Activated CD4-positive, alpha-beta T cell treated with anti-CD3 and anti-CD28 coated beads, Interleukin-2, amount 50 U/mL, for 1 hour (primary cell): ENCODE measurements around the gene PAK5.
"Not testable (repeated sequence)": the region's sequence is repeated elsewhere in the genome, so short reads cannot be mapped to it uniquely, and the experiment has no call there.

Source experiments
- DNase-seq: peaks from one replicate; pipeline ENCODE4 v3.0.0-alpha.2; 2020

Gene PAK5

GRCh38 chr20:9672981-9673380 lies 165.9 kb downstream of the PAK5 start:
- no peak for DNase-seq

GRCh38 chr20:9672027-9672426 lies 166.8 kb downstream of the PAK5 start:
- no peak for DNase-seq

DNA sequence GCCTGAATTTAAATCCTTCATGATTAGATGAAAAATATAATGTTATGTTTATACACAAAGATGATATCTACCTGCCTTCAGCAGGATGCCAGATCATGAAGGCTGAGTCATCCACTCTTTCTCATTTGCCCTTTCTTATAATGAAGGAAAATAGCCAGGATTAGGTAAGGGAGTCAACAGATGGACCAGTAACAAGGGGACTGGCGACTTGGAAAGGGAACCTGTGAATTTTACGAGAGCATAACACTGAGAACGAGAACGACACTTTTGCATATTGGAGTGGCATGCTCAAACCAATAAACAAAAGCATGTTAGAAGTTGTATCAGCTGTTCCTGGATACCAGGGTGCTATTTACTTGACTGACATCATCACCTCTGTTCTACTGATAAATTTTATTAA lies 170.5 kb downstream of the PAK5 start:
- no peak for DNase-seq

- DNase-seq = no peak
These were observed 175.5 kb downstream of the PAK5 start for GRCh38 chr20:9663423-9663822.

DNA sequence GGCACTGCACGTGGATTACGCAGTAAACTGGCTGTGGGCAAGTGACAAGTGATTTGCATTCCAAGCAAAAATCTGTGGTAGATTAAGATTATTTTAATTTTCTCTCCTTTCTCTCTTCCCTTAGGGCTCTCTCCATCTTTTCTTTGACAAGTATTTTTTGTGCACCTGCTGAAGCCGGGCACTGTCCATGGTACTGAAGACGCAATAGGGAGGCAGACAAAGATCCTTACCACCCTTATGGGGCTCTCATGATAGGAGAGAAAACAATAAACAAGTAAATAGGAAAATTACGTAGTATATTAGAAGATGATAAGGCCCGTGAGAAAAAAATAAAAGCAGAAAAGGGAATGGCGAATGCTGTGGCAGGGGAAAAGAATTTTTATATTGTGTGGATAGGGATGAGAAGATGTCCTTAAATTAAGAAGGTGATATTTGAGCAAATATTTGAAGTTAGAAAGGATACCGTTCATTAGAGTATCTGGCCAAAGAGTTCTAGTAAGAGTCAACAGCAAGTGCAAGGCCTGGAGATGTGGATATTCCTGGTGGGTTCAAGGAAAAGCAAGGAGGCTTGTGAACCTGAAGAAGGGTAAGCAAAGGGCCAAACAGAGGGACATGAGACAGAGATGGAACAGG lies 178.5 kb downstream of the PAK5 start:
- DNase-seq = no peak

DNA sequence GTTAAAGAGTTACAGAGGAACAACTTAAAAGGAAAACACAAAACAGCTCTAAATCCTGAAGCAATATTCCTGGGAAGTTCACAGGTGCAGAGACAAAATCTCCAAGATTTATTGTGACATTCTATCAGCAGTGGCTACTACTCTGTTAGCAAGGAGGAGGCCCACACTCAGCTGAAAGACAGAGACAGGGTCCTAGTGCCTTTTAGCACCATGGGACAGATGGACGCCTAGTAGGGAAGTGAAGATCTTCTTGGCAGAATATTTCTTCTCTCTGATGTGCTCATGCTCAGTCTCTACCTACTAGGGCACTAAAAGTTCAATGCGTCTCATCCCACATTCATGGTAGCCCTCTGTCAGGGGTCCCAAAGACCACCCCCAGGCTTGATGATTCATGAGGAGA lies 191.1 kb downstream of the PAK5 start:
- DNase-seq = no peak

DNA sequence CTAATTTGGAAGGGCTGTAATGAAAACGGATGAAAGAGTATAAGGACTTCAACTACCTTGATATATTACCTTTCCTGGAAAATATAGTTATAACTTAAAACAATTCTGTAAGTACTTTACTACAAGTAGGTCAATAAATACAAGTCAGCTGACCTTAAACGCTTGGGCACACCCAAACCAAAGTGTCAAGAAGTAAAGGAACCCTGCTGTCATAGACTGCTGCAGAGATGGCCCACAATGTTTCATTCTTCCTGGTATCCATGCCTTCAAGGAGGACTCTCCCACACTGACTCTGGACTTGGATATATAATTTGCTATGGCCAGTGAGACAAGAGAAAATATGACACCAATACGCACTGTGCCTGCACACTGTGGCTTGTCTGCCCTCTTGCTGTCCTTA lies 192.5 kb downstream of the PAK5 start:
- no peak for DNase-seq

DNA sequence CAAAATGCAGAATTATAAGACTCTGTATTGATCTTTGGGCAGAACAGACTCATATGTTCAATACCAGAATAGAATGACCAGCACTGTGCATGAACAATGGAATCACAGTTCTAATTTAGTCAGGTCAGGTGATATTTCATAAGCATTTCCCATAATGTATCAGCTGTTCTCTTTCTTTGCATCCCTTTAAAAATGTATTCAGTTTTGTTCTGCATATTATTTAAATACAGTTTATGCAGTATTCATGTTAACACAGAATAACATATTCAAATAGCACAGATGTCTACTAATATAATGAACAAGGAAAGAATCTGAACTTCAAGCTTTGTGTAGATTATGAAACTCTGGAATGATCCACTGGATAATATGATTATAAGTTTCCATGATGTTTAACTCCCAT lies 196.0 kb downstream of the PAK5 start:
- DNase-seq = no peak

DNA sequence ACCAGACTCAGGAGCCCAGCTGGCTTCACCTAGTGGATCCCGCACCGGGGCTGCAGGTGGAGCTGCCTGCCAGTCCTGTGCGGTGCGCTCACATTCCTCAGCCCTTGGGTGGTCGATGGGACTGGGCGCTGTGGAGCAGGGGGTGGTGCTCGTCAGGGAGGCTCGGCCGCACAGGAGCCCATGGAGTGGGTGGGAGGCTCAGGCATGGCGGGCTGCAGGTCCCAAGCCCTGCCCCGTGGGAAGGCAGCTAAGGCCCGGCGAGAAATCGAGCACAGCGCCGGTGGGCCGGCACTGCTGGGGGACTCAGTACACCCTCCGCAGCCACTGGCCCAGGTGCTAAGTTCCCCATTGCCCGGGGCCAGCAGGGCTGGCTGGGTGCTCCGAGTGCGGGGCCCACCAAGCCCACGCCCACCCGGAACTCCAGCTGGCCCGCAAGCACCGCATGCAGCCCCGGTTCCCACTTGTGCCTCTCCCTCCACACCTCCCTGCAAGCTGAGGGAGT lies 197.3 kb downstream of the PAK5 start:
- DNase-seq = not testable (repeated sequence)

DNA sequence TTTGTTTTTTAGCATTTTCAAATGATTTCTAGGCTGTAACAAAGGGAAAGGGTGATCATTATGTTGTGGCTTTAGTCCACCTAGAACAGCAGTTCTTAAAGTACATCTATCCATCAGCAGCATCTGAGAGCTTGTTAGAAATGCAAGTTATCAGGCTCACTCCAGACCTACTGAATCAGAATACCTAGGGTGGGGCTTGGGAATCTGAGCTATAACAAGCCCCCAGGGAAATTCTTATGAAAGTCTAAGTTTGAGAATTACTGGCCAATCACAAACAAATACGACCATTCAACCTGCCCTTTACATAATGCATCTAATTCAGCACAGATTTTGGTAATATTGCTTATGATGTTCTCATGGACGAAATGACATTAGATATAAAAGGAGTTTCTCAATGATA lies 201.0 kb downstream of the PAK5 start:
- DNase-seq = no peak

GRCh38 chr20:9635750-9636149 lies 203.1 kb downstream of the PAK5 start:
- no peak for DNase-seq

DNA sequence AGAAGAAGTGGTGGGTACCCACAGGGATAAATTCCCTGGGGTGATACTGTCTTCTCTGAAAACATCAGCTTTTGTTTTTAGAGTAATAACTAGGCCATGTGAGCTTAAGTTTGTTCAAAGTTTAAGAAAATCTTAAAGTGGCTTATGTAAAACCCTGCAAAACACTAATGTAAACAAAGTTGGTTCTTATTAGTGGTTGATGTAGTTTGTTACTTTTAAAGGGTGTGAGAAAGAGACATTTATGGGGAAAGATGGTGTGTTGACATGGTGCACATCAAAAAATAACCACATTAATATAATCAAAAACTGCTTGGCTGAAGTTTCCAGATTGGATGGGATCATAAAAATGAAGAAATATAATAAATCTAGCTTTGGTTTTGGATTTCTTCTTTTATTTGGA lies 204.5 kb downstream of the PAK5 start:
- DNase-seq = no peak

- no peak for DNase-seq
These were observed 205.9 kb downstream of the PAK5 start for GRCh38 chr20:9632991-9633390.

DNA sequence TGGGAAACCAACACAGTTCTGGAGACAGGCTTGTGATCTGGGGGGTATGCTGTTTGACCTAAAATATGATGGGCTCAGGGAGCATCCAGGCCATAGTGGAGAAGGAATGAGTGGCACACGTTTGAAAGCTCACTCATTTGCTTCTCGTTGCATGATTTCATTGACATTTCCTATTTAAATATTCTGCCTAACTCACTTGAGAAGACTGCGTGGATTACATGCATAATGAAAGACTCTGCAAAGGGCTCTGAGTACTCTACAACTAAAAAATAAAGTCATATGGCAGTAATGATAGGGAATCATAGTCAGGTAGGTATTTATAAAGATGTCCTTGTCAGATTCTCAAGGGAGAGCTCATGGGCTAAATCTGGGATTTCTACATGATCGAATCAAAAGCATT lies 206.6 kb downstream of the PAK5 start:
- no peak for DNase-seq

DNA sequence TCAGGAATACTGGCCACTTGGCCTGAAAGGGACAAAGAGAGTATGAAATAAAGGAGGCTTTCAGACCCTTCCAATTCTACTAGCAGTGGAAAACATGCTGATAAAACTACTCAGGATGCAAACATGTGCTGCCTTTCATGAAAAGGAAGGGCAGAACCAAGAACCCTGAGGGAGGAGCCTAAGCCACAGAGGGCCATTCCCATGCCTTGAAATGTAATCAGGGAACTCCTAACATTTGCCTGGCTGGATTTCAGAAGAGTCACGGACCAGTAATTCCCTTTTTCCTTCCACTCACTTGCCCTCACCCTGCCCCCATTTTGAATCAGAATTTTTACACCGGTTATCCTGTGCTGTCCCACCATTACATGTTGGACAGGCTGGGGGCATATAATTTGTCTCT lies 208.3 kb downstream of the PAK5 start:
- no peak for DNase-seq

DNA sequence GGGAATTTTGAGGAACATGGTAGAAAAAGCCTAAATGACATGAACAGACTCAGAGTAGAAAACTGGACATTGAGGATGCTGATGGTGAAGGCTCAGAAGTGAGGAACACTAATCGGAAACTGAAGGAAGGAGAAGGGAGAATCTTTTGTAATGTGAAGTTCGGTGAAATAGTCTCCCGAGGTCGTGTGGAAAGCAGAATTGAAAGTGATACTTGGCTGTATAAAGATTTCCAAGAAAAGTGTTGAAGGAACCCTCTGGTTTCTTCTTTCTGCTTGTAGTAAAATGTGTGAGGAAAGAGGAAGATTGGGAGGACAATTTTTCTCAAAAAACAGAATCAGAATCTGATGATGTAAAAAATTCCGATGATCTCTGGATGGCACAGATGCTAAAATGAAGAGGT lies 209.0 kb downstream of the PAK5 start:
- no peak for DNase-seq

GRCh38 chr20:9628589-9628988 lies 210.3 kb downstream of the PAK5 start:
- DNase-seq = no peak

- no peak for DNase-seq
These were observed 210.7 kb downstream of the PAK5 start for GRCh38 chr20:9628141-9628540.

DNA sequence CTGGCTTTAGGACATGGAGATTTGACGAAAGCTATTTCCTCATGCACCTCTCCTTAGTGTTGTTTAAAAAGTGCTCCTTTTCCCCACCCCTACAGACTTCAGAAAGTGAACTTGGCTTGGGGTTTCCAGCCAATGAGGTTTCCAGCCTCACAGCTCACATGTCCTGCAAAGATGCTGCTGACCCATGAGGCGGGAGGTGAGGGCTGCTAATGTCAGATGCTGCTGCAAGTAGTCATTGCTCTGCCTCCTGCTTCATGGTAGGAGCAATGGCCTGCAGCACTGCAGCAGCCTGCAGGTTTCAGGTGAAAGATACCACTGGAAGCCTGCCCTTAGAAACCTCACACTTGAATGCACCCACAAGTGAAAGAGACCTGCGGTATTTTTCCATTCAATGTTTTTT lies 211.7 kb downstream of the PAK5 start:
- DNase-seq = no peak

- no peak for DNase-seq
These were observed 212.5 kb downstream of the PAK5 start for GRCh38 chr20:9626357-9626756.

GRCh38 chr20:9617940-9618339 lies 220.9 kb downstream of the PAK5 start:
- no peak for DNase-seq

GRCh38 chr20:9616833-9617461 lies 221.9 kb downstream of the PAK5 start:
- DNase-seq = peak; percentile 28

DNA sequence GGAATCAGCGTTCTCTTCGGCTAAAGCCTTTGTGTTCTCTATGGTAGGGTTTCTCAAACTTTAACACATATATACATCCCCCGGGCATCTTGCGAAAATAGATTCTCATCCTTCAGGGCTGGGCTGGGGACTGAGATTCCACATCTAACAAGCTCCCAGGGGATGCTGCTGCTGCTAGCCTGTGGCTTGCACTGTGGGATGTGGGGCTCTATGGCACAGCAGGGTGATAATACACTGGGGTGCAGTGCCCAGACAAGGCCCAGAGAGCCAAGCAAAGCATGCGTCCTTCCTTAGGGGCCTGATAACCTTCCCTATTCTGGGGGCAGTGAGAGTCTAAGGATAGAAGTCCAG lies 222.4 kb downstream of the PAK5 start:
- DNase-seq = no peak

DNA sequence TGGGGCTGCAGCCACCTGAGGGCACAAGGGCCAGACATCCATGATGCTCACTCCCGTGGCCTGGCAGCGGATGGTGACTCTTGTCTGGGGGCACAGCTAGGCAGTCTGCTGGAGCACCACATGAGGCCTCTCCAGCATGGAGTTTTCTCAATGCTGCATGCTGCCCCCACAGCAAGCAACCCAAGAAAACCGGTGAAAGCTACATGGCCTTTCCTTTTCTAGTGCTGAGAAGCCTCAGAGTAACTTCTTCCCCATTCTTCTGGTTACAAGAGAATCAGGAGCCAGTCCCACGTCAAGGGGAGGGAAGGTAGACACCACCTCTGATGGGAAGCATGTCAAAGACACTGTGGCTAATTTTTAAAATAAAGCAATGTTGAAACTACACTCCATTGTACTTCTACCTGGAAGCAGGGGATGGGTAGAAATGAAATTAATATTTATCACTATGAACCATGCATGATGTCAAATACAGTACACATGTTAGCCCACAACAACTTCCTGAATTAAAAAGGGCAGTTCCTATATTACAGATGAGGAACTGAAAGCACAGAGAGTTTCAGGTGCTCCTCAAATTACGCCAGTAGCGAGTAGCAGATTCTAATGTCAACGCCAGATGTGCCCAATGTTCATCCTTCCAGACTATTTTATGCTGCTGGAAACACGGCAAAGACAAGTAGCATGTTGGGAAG lies 223.0 kb downstream of the PAK5 start:
- DNase-seq = no peak

GRCh38 chr20:9615118-9615517 lies 223.8 kb downstream of the PAK5 start:
- no peak for DNase-seq
